HG03097 (cell line): Measurements from ENCODE around the gene ABCC1.

ENCODE experiments used
- ATAC-seq: cut with Tn5 transposase; IDR thresholded peaks from one replicate; pipeline ENCODE4 v1.9.1; 2021; ENCODE audit not compliant: unreplicated experiment, low FRiP score

The ABCC1 gene

GRCh38 chr16:16016388-16016964, 67.1 kb downstream of the ABCC1 start:
- ATAC-seq, result no peak

GRCh38 chr16:16017812-16018211, 68.4 kb downstream of the ABCC1 start:
- no peak for ATAC-seq

GRCh38 chr16:16018705-16019104, 69.3 kb downstream of the ABCC1 start:
- no peak for ATAC-seq

GRCh38 chr16:16019488-16019887, 70.1 kb downstream of the ABCC1 start:
- ATAC-seq, result no peak

- ATAC-seq, result no peak
Measured at GRCh38 chr16:16020291-16020690, 70.9 kb downstream of the ABCC1 start.

- no peak for ATAC-seq
Measured at GRCh38 chr16:16021020-16021419, 71.6 kb downstream of the ABCC1 start.

GRCh38 chr16:16021646-16021987, 72.2 kb downstream of the ABCC1 start:
- no peak for ATAC-seq

GRCh38 chr16:16021988-16022682, 72.7 kb downstream of the ABCC1 start:
- no peak for ATAC-seq

GRCh38 chr16:16022683-16023064, 73.3 kb downstream of the ABCC1 start:
- no peak for ATAC-seq

GRCh38 chr16:16025214-16025968, 76.0 kb downstream of the ABCC1 start:
- no peak for ATAC-seq

GRCh38 chr16:16027728-16028310, 78.4 kb downstream of the ABCC1 start:
- no peak for ATAC-seq

GRCh38 chr16:16028311-16028999, 79.0 kb downstream of the ABCC1 start:
- no peak for ATAC-seq

- ATAC-seq, result no peak
Measured at GRCh38 chr16:16029431-16030011, 80.1 kb downstream of the ABCC1 start.

- ATAC-seq, result no peak
Measured at GRCh38 chr16:16030449-16030848, 81.0 kb downstream of the ABCC1 start.

- no peak for ATAC-seq
Measured at GRCh38 chr16:16031401-16031800, 82.0 kb downstream of the ABCC1 start.

GRCh38 chr16:16032271-16032979, 83.0 kb downstream of the ABCC1 start:
- no peak for ATAC-seq

- ATAC-seq, result no peak
Measured at GRCh38 chr16:16033208-16033717, 83.8 kb downstream of the ABCC1 start.

- no peak for ATAC-seq
Measured at GRCh38 chr16:16036359-16036792, 87.0 kb downstream of the ABCC1 start.

GRCh38 chr16:16037521-16037920, 88.1 kb downstream of the ABCC1 start:
- no peak for ATAC-seq

- ATAC-seq, result no peak
Measured at GRCh38 chr16:16037970-16038369, 88.6 kb downstream of the ABCC1 start.
